GM18498 (cell line): Measurements from ENCODE around the gene REELD1.
A peak's percentile ranks its signal among the peaks of the same experiment; 100 is the strongest.

ENCODE experiments used
- ATAC-seq: cut with Tn5 transposase; IDR thresholded peaks from one replicate; pipeline ENCODE4 v1.9.1; 2021; ENCODE audit warnings: mild to moderate bottlenecking, moderate library complexity; ENCODE audit not compliant: unreplicated experiment

REELD1 gene

DNA sequence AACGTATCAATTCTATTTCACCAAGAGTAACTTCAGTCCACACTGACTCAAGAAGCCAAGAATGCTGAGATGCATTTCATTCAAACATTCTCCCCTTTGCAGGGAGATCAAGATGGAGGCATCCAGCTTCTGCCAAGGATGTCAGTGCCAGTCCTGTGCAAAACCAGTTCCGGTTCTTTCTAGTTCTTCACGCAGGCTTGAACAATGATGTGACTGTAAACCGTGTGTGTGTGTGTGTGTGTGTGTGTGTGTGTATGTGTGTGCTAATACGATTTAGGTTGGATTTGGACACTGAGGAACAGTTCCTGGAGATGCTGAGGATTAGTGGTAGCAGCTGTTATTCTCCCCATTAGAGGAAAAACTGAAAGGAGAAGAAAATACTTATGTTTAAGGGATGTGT lies at the start of gene REELD1:
REELD1 (plus strand) TSS at position 301 of the 400 bp plus-strand sequence. CDS start 2,415 bp downstream, outside the sequence.
- no peak for ATAC-seq

DNA sequence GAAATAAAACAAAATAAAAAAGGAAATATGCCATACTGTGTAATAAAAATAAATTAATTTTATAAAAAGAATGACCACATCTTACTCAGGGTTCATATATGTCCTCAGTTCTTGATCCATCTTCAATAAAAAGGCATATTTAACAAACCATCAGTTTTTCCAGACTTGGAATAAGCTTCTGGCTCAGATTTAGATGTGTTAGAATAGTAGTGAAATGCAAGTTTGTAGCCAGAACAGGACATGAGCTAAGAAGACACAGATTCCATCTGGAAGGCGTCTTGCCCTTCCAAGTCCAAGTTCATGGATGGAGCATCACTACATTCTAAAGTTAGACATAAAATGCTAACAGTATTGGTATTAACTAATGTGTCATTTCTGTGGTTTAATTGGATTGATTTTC lies 49.1 kb upstream of the REELD1 start:
- ATAC-seq, result no peak

DNA sequence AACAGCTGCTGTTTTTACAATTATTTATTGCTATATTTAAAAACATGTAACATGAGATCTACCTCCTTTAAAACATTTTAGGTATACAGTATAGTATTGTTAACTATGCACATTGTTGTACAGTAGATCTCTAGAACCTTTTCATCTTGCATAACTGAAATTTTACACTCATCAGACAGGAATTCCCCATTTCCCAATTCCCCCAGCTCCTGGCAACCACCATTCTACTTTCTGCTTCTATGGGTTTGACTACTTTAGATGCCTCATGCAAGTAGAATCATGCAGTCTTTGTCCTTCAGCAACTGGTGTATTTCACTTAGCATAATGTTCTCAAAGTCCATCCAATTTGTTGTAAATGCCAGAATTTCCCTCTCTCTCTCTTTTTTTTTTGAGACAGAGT lies 48.5 kb upstream of the REELD1 start:
- ATAC-seq, result no peak

DNA sequence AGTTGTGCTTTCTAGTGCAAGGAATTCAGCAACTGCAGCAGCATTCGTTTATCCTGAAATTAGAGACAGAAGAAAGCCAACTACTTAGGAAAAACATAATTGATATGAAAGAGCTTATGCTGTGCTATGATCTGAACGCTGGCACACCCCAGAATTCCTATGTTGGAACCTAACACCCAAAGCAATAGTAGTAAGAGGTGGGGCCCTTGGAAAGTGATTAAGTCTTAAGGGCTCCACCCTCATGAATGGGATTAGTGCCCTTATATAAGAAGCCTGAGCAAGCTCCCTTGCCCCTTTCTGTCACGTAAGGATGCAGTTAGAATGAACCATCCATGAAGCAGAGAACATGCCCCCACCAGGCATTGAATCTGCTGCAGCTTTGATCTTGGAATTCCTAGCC lies 44.2 kb upstream of the REELD1 start:
- ATAC-seq, result no peak

DNA sequence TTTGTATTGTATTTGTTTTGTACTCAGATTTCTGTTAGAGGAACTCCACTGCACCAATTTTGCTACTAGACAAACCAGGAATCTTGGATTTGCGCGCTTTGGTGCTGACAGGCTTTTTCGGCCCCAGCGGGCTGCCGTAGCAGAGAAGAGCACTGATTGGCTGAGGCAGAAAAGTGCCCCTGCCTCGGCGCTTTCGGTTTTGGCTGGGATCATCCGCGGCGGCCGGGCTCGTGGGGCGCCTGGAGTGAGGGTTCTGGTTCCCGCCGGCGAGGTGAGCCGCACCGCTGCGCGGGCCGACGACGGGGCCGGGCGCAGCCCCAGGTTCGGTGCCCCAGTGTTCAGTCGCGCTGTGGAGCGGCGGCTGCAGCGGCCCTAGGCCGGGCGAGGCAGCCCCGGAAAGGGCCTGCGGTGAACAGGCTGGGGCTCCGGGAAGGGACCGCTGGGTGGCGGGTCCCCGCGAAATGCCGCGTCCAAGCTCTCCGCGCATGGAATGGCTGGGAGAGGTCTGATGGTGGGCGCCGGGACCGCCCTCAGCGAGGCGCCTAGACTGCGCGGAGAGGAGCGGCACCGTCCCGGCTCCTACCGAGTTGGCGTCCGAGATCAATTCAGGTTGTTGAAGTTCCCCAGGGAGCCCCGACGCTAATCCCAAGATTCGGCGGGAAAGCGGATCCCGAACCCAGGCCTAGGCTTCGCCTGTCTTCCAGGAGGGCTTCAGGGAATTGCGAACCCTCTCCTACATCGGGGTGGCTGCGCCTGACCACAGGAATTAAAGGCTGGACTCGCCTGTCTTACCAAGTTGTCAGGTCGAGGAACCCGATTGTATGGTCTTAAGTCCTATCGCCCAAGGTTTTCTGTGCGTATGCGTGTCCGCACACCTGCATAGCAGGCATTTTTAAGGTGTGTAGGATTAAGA lies 38.5 kb upstream of the REELD1 start, which contains the start of gene LSM6:
LSM6 (plus strand) TSS at position 178 of the 913 bp plus-strand sequence. CDS start 7,204 bp downstream, outside the sequence.
- ATAC-seq, result peak; percentile 93

DNA sequence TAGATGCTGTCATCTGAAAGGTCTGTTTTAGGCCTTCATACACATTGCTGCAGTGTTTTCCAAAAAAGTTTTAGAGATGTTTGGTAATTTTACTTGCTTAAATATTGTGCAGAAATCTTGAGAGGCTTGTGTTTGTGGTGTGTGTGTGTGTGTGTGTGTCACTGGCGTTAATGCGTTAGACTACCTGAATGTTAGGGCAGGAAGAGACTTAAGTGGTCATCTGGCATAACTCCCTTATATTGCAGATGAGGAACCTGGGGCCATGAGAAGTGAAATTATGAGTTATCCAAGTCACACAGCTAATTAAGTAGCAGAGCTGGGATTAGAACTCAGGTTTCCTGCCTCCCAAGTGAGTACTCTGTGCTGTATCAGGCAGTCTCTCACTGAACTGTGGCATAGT lies 37.4 kb upstream of the REELD1 start:
- ATAC-seq, result no peak

DNA sequence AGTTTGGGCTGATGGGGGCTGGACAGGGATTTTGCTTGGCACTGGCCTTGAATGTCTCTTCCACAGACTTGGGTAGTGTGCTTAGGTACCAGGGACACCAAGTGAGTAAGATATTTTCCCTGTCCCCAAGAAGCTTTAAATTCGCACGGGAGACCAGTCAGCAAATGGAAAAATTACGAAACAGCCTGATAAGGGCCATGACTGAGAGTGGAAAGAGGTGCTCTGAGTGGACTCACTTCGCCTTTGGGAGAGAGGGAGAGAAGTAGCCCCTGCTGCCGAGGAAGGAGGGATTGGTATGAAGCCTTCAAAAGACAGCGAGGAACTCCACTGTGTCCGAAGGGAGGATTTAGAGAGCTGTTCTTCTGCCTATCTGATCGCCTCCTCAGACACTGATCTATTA lies 36.2 kb upstream of the REELD1 start:
- ATAC-seq, result no peak

DNA sequence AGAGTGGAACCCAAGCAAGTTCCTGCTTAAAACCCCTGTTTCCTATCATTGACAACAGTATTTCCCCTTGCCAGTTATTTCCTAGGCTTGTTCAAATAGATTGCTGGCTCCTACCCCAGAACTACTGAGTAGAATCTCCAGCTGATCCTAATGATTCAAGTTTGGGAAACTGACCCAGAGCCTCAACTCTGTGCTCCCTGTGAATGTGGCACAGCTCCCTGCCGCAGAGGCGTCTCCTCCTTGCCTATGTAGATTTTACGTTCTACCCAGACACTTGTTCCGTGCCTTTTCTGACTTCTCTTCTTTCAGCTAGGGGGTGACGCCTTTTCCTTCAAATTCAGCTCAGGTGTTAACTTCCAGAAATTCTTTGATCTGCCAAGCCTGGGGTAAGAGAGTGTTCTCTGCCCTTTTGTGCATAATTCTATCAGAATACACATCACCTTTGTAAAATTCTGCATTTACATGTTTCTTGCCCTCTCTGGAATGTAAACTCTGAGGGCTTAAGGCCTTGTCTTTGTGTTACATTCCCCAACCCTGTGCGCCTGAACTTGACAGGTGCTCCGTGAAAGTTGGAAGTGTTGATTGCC lies 34.5 kb upstream of the REELD1 start:
- ATAC-seq, result no peak

DNA sequence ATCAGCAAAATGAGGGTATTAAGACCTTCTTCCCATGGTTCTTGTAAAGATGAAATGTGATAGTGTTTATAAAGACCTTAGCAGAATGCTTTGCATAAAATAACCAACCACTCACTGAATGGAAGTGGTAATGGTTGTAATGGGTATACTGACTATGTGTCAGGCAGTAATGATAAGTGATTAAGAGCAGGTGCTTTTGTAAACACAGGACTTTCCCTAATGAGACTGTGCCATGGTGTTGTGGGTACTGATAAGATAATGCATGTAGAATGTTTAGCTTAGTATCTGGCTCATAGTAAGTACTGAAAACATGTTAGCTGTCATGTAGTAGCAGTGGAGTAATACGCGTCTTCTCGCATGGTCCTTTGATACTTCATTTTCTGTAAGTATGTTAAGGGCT lies 31.9 kb upstream of the REELD1 start:
- no peak for ATAC-seq

DNA sequence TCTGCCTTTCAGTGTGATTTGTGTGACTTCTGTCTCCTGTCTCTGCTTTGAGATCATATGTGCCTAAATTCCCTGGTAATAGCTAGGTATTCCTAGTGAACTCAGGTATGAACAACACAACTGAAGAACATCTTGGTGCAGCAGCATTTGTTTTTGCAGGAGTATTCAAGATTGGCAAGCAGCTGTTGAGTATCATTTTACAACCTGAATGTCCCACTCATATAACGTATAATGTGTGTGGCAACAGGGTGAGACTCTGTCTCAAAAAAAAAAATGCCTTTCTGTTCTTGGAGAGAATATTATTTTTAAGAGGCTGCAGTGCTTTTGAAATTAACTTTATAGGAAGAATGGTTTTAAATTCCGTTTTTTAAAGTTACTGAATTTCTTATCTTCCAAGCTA lies 31.1 kb upstream of the REELD1 start:
- ATAC-seq, result no peak

DNA sequence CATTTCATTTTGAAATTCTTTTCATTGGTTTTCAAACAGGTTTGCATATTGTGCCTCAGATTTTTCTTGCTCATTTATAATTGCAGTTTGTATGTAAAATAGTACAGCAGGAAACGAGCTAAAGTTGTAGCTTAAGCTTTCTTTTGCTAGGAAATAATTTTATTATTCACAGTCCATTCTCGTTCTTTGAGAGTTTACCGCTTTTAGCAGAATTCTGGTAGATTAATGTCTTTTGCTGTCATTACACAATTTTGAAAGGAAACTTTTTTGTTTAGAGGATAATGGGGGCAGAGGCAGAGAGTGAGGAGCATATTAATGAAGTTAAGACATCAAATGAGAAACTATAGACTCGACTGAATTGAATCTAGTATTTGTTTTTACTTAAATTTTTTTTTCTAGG lies 28.3 kb upstream of the REELD1 start:
- no peak for ATAC-seq

DNA sequence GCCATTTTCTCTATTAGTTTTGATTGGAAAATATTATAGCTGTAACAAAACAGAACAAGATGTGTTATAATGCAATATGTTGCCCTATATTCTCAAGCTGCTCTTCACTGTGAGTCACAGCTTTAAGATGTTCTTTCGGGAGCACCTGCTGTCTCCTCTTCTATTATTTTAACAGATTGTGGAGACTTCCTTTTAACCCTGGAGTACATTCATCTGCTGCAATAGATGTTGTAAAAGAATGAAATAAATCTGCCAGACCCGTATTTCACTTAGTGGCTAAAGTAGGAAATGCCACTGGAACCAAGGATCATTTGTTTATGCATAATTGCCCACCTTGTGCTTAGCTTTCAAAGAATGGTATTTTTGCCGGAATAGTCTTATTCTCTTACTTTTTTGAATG lies 27.7 kb upstream of the REELD1 start:
- ATAC-seq, result no peak

DNA sequence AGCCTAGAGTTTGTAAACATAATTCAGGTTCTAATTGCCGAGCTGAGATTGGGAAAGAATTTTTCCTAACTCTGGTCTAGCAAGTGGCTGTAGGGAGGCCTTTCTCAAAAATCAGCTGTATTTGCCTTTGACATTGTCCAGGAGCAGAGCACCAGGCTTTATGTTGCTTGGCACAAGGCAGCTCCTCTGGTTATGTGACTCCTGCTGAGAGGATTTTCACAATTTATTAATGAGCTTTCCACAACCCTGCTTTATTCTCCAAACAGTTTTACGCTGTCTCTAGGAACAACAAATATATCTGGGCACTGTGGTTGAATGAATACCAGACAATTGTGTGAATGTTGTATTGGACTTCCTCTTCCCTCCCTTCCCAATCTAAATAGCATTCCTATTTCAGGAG lies 23.9 kb upstream of the REELD1 start:
- ATAC-seq, result no peak

DNA sequence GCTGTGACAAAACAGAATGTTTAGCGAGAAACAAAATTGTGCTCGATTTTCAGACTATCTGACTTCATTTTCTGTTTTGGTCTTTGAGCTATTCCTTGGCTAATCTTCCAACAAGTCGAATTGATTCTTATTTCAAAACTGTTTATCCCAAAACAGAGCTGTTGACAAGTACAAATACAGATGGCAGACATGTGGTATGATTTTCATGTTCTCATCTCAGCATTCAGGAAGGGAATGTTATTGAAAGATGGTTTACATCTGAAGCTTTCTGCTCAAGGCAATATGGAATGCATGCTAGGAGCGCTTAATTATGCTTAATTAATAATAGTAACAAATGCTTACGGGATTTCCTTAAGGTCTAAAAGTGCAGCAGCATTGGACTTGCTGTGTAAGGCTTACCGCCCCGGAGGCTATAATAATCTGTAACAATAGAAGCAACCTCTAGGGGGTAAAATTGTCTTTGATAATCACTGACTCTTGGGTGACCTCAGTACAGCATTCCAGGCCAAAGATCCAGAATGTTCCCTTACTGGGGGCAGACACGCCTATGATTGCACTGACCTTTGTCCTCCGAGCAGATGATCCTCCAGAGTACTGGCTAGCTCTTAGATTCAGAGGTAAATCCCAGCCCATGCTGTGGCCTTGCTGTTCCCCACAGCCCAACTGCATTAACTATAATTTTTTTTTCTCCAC lies 22.4 kb upstream of the REELD1 start:
- ATAC-seq, result no peak

DNA sequence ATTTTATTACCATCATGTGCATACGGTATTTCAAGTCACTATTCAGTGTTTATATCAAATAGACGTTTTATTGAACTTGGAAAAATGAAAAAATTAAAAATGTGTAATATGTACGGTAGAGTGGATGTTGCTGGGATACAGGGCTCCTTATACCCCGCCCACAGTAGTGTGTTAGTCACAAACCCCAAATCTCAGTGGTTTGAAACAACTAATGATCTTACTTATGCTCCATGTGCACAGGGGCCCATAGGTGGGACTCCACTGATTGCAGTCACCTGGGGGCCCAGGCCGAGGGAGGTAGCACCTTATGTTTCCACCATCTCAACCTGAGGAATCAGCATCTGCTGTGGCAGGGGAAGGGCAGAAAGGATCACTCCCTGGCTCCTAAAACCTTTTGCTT lies 20.7 kb upstream of the REELD1 start:
- no peak for ATAC-seq

DNA sequence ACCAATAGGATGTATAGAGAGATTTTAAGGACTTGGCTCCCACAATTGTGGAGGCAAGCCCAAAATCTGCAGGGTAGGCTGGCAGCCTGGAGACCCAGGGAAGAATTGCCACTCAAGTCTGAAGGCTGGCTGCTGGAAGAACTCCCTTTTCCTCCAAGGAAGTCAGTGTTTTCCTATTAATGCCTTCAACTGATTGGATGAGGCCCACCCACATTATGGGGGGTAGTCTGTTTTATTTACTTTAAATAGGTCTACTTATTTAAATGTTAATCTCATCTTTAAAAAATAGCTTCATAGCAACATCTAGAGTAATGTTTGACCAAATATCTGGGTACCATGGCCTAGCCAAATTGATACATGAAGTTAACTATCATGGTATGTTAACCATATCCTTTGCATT lies 20.1 kb upstream of the REELD1 start:
- ATAC-seq, result no peak

DNA sequence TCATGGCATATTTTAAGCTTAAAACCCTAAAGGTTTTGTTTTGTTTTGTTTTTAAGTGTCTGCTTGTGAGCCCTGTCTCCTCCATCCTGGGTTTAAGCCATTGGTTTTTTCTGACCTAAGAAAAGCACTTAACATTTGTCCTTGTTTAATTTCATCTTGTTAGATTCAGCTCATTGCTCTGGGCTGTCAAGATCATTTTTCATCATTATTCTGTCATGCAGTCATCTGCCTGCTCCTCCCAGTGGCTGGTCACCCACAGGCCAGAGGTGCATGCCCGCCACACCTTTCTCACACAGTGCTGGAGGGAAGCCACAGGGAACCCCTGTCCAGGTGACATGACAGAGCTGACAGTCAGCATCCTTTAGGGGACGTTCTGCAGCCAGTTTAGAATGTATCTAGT lies 11.7 kb upstream of the REELD1 start:
- ATAC-seq, result no peak

DNA sequence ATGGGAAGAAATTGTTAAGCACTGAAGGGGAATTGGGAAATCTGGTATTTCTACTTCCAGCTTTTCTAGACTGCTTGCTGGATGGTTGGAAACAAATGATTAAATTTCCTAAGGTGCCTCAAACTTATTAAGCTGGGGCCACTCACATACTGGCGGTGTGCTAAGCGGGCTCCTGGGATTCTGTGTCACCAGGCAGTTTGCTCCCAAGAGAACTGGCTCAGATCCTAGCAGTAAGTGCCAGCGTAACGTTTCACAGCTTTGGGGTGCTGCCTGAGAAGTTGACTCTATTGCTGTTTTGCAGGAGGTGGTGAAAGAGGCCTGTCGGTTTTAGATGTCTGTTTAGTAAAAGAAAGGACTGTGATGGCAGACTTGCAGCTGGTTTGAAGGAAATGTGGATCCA lies 6.9 kb upstream of the REELD1 start:
- no peak for ATAC-seq

DNA sequence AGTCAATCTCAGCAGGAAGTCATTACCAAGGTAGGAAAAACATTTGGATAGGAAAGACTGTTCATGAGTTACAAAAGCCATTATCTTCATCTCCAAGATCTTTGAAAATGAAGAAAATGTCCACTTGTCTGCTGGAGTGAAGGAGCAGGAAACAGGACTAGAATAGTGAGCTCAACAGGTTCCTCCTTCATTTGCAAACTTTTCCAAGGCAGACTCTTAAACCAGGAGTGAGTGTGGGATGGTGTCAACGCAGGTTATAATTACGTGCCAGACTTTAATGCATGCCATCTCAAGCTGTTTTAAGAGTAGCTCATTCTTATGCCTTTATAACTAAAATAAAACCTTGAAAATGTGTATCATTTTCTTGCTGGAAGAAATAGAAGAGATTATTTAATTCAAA lies 3.4 kb upstream of the REELD1 start:
- ATAC-seq, result no peak

DNA sequence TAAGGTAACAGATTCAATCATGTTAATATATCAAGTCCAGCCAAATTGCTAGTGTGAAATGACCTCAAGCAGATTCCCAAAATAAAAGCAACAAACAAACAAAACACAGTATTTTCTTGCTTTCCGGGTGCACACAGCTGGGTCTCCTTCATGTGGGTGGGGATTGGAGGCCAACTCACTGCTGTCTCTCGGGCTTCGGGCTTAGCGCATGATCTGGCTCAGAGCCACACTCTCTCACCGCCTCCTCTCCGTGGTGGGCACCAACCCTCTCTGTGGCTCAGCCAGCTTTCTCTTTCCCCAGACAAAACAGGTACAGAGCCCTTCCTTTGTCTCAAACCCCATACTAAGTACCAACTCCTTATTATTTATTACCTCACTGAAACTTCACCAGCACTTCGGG lies 2.9 kb upstream of the REELD1 start:
- no peak for ATAC-seq

DNA sequence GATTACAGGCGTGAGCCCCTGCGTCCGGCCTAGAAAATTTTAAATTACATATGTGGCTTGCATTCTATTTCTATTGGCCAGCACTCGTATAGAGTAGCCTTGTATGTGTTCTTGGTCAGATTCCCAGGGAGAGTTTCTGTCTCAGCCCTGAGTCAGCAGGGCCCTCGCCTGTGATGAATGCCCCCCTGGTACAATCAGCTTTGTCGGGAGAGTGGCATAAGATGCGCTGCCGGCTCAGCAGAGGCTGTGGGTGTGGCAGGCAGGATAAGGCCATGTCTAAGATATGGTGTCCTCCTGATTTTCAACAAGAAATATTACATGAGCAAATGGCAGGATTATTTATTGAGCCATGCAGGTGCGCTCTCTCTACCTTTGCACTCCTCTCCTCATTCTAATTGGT lies 1.6 kb upstream of the REELD1 start:
- no peak for ATAC-seq

DNA sequence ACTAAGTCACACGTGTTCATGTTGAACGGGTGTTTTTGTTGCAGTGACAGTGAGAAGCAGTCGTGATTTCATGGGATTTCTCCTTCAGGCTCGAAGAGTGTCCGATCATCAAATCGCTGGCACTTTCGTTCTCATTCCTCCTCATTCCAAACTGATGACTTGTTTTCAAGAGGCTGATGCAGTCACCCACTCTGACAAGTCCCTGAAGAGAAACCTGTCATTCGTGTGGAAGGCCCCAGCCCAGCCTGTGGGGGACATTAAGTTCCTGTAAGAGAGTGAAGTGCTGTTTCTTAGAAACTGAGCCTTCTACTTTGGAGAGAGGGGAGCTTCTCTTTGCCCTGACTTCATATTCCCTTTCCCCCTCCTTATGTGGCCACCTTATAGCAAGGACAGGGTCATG lies 8.0 kb downstream of the REELD1 start:
- no peak for ATAC-seq
